Measurements from ENCODE around the gene PTTG1IP.
A peak's percentile ranks its signal among the peaks of the same experiment; 100 is the strongest.
"Not testable (repeated sequence)": the region's sequence is repeated elsewhere in the genome, so short reads cannot be mapped to it uniquely, and the experiment has no call there.

The PTTG1IP gene

GRCh38 chr21:44880405-44881197 is 7.1 kb upstream of the PTTG1IP start:
- no peak overlapping the region for H3K4me3 ChIP-seq (ENCODE audit: control insufficient read depth, low read depth, low read length)
- peak; percentile 20 for DNase-seq (ENCODE audit: low read depth)

GRCh38 chr21:44879238-44879637 is 5.7 kb upstream of the PTTG1IP start:
- DNase-seq (ENCODE audit: low read depth); H3K4me3 ChIP-seq (ENCODE audit: control insufficient read depth, low read depth, low read length): not testable (repeated sequence)

More at GRCh38 chr21:44880405-44881197, 7.1 kb upstream of the PTTG1IP start:
- no peak for TF ChIP-seq CTCF (conservative IDR thresholded peaks at IDR 0.05; ENCODE audit: control insufficient read depth, insufficient read depth, low read depth, low read length)

GRCh38 chr21:44878053-44878982 is 4.8 kb upstream of the PTTG1IP start:
- TF ChIP-seq CTCF (conservative IDR thresholded peaks at IDR 0.05; ENCODE audit: control insufficient read depth, insufficient read depth, low read depth, low read length), result no peak
- no peak overlapping the region for H3K4me3 ChIP-seq (ENCODE audit: control insufficient read depth, low read depth, low read length)
- DNase-seq (ENCODE audit: low read depth), result no peak

GRCh38 chr21:44876849-44877575 is 3.5 kb upstream of the PTTG1IP start:
- no peak overlapping the region for H3K4me3 ChIP-seq (ENCODE audit: control insufficient read depth, low read depth, low read length)
- TF ChIP-seq CTCF (conservative IDR thresholded peaks at IDR 0.05; ENCODE audit: control insufficient read depth, insufficient read depth, low read depth, low read length), result no peak
- DNase-seq (ENCODE audit: low read depth), result no peak

GRCh38 chr21:44875316-44875700 is 1.8 kb upstream of the PTTG1IP start:
- H3K4me3 ChIP-seq (ENCODE audit: control insufficient read depth, low read depth, low read length), result no peak overlapping the region
- peak; percentile 24 for TF ChIP-seq CTCF (conservative IDR thresholded peaks at IDR 0.05; ENCODE audit: control insufficient read depth, insufficient read depth, low read depth, low read length)
- DNase-seq (ENCODE audit: low read depth), result peak; percentile 72

- no peak for DNase-seq (ENCODE audit: low read depth)
- no peak for TF ChIP-seq CTCF (conservative IDR thresholded peaks at IDR 0.05; ENCODE audit: control insufficient read depth, insufficient read depth, low read depth, low read length)
- peak overlapping the region; percentile 45 for H3K4me3 ChIP-seq (ENCODE audit: control insufficient read depth, low read depth, low read length)
These were observed 1.2 kb upstream of the PTTG1IP start for GRCh38 chr21:44874497-44875315.

Data from fibroblast of mammary gland (primary cell).